Neural cell (in vitro differentiated cells): ENCODE measurements around the gene CLEC9A.

ENCODE experiments used
- CTCF ChIP-seq: fragments of 450-650 bp; IDR thresholded peaks from 2 replicates; pipeline ENCODE4 v1.5.1; 2014; ENCODE audit warnings: antibody characterized with exemption, mild to moderate bottlenecking, moderate library complexity; ENCODE audit not compliant: poor library complexity, severe bottlenecking
- EP300 ChIP-seq: fragments of 450-650 bp; conservative IDR thresholded peaks from 2 replicates; pipeline ENCODE4 v1.6.1; 2014; ENCODE audit warnings: antibody characterized with exemption, mild to moderate bottlenecking, moderate library complexity; ENCODE audit not compliant: poor library complexity, severe bottlenecking
- EZH2 ChIP-seq: fragments of 200-600, 300-800 bp; shearing (Covaris generic), sonication (generic); IDR thresholded peaks from 2 replicates; pipeline ENCODE4 v1.6.1; 2014; ENCODE audit warnings: antibody characterized with exemption, low read length, borderline replicate concordance, mild to moderate bottlenecking; ENCODE audit not compliant: insufficient read depth, poor library complexity, severe bottlenecking
- RAD21 ChIP-seq: fragments of 450-650 bp; conservative IDR thresholded peaks from 2 replicates; pipeline ENCODE4 v1.6.1; 2014; ENCODE audit warnings: antibody characterized with exemption, mild to moderate bottlenecking, moderate library complexity
- REST ChIP-seq: IDR thresholded peaks from 2 replicates; pipeline ENCODE4 v1.6.1; 2012; ENCODE audit warnings: borderline replicate concordance
- TAF1 ChIP-seq: IDR thresholded peaks from 2 replicates; pipeline ENCODE4 v1.6.1; 2012; ENCODE audit warnings: low read depth

- TF ChIP-seq CTCF, result no peak
- TF ChIP-seq REST, result no peak
- TF ChIP-seq EZH2, result no peak
- TF ChIP-seq RAD21, result no peak
- no peak for TF ChIP-seq TAF1
- TF ChIP-seq EP300, result no peak
Measured at GRCh38 chr12:10075451-10075850, 45.0 kb downstream of the CLEC9A start.
